A549 (cell line): Measurements from ENCODE around the gene ALDH16A1. TPM values are rescaled to one million over a fixed set of nuclear protein-coding genes. Genes with fewer than 3 reads are reported as not detected.
A peak's percentile ranks its signal among the peaks of the same experiment; 100 is the strongest.

Experiments
- ATAC-seq, 2 experiments: fragments of 200-7000 bp in 1 of 2; fragments of >200 bp in 1 of 2; cut with Nextera tagmentation in 1 of 2; cut with Tn5 transposase in 1 of 2; 3 replicates each; pipeline versions ENCODE4 v1.8.0 to v1.9.1; 2018 to 2020; ENCODE audit warnings: mild to moderate bottlenecking in 1 of 2, moderate library complexity in 1 of 2
- CTCF ChIA-PET: fragments of 300-600 bp; sonication (Branson Sonifier 250); formaldehyde crosslinking; extraction: SDS; loops from one replicate; lab custom pipeline; 2021; ENCODE audit warnings: antibody characterized with exemption, inconsistent platforms; lab: Yijun Ruan, JAX
- POLR2A ChIA-PET: fragments of 350-600 bp; formaldehyde crosslinking; extraction: SDS; loops from one replicate; lab custom pipeline; 2021; ENCODE audit warnings: antibody characterized with exemption, inconsistent platforms; lab: Yijun Ruan, JAX
- DNase-seq, 2 experiments: peaks; one replicate each; pipeline versions ENCODE4 v3.0.0 to v3.0.0-alpha.2; 2011 to 2016; ENCODE audit warnings: low read depth in 1 of 2, low spot score in 1 of 2
- FAIRE-seq: peaks from 2 replicates; lab custom pipeline; 2011; peaks lifted over from hg19 to GRCh38; lab: Jason Lieb, UNC
- H3K27ac ChIP-seq, 2 experiments: fragments of >200 bp; sonication (Bioruptor Twin); formaldehyde crosslinking; 3 replicates each; pipeline ENCODE4 v1.5.1; 2016 to 2017
- H3K4me1 ChIP-seq: fragments of >200 bp; sonication (Bioruptor Twin); formaldehyde crosslinking; 3 replicates; pipeline ENCODE4 v1.6.1; 2016
- H3K4me2 ChIP-seq: fragments of >200 bp; sonication (Bioruptor Twin); formaldehyde crosslinking; 3 replicates; pipeline ENCODE4 v1.6.1; 2016
- H3K4me3 ChIP-seq: fragments of >200 bp; sonication (Bioruptor Twin); formaldehyde crosslinking; 3 replicates; pipeline ENCODE4 v1.5.1; 2016
- H3K9me3 ChIP-seq: fragments of >200 bp; sonication (Bioruptor Twin); formaldehyde crosslinking; 3 replicates; pipeline ENCODE4 v1.6.1; 2016
- ATOH8 ChIP-seq: fragments of 250-450 bp; sonication (Bioruptor Pico); IDR thresholded peaks from 2 replicates; pipeline ENCODE4 v1.5.0; 2020; ENCODE audit warnings: low read depth, mild to moderate bottlenecking, moderate library complexity
- CBX2 ChIP-seq: fragments of 200-600 bp; sonication (generic); IDR thresholded peaks from 2 replicates; pipeline ENCODE4 v1.6.1; 2016; ENCODE audit warnings: low read depth, mild to moderate bottlenecking, borderline replicate concordance
- CHD4 ChIP-seq: fragments of 200-600 bp; sonication (generic); IDR thresholded peaks from 2 replicates; pipeline ENCODE4 v1.6.1; 2016; ENCODE audit warnings: antibody characterized with exemption, mild to moderate bottlenecking, borderline replicate concordance
- CTCF ChIP-seq: fragments of >200 bp; sonication (Bioruptor Twin); formaldehyde crosslinking; IDR thresholded peaks from 3 replicates; pipeline ENCODE4 v1.5.1; 2016
- E2F6 ChIP-seq: IDR thresholded peaks from 2 replicates; pipeline ENCODE4 v1.6.1; 2012; ENCODE audit warnings: low read depth, borderline replicate concordance
- EP300 ChIP-seq, 2 experiments: fragments of >200 bp; sonication (Bioruptor Twin); formaldehyde crosslinking; IDR thresholded peaks; 2 replicates in 1 of 2; 3 replicates in 1 of 2; pipeline ENCODE4 v1.6.1; 2016 to 2017
- KDM1A ChIP-seq: fragments of 200-600 bp; sonication (generic); IDR thresholded peaks from 2 replicates; pipeline ENCODE4 v1.6.1; 2016; ENCODE audit warnings: low read depth, mild to moderate bottlenecking
- RAD21 ChIP-seq, 2 experiments: fragments of >200 bp in 1 of 2; sonication (Bioruptor Twin) in 1 of 2; formaldehyde crosslinking in 1 of 2; IDR thresholded peaks in 1 of 2; conservative IDR thresholded peaks in 1 of 2; 2 replicates in 1 of 2; 3 replicates in 1 of 2; pipeline ENCODE4 v1.6.1; 2012 to 2018; ENCODE audit warnings: inconsistent platforms in 1 of 2
- SREBF2 ChIP-seq: fragments of 450-650 bp; IDR thresholded peaks from 2 replicates; pipeline ENCODE4 v1.6.1; 2014; ENCODE audit warnings: mild to moderate bottlenecking, moderate library complexity
- ZFP36 ChIP-seq: fragments of 450-650 bp; IDR thresholded peaks from 2 replicates; pipeline ENCODE4 v1.6.1; 2014; ENCODE audit warnings: borderline replicate concordance; ENCODE audit not compliant: partially characterized antibody
- ZNF302 ChIP-seq: fragments of 250-450 bp; sonication (Bioruptor Pico); IDR thresholded peaks from 2 replicates; pipeline ENCODE4 v1.9.0; 2021; ENCODE audit warnings: inconsistent platforms, mild to moderate bottlenecking, moderate library complexity
- ZSCAN20 ChIP-seq: fragments of 250-450 bp; sonication (Bioruptor Pico); IDR thresholded peaks from 2 replicates; pipeline ENCODE4 v1.8.0; 2022; ENCODE audit warnings: mild to moderate bottlenecking, moderate library complexity
- WGBS: methylation state at CpG from one replicate; pipeline ENCODE4 v1.1.6; 2017; ENCODE audit errors: missing lambda C conversion rate; 5-methylcytosine and 5-hydroxymethylcytosine counted together
- polyA plus RNA-seq, 4 experiments: library from polyadenylated mRNA; depleted of rRNA in 3 of 4; stranded (reverse); fragments of >200 nt; fragmentation: RNase III in 1 of 4; extraction: RNeasy Plus Mini Kit Qiagen cat#74134 plus additional on column Dnase treatment in 1 of 4; gene quantifications; 2 replicates in 3 of 4; 3 replicates in 1 of 4; pipeline ENCODE4 v1.2.3, GENCODE V29; 2011 to 2017
- TF ChIP-seq, protein P1 (sequence below): fragments of >200 bp; sonication (Bioruptor Twin); formaldehyde crosslinking; IDR thresholded peaks from 3 replicates; pipeline ENCODE4 v1.6.1; 2016
- TF ChIP-seq, protein P2 (sequence below): fragments of 450-650 bp; IDR thresholded peaks from 2 replicates; pipeline ENCODE4 v1.6.1; 2014; ENCODE audit warnings: antibody characterized with exemption

The ALDH16A1 gene
- polyA plus RNA-seq, 2 of the 4 experiments (the other 2 are of a cell fraction) = 10.2 to 23.0 TPM

GRCh38 chr19:49465371-49465770, 12.3 kb downstream of the ALDH16A1 start:
- H3K9me3 ChIP-seq = no peaks in the 10 kb centered on the region
- no peak overlapping the region for H3K4me3 ChIP-seq
- POLR2A ChIA-PET = interaction anchor here (1.6 kb wide), 1 partner anchor 12 kb away, joined by 4 read pairs; the partner anchor contains the start of gene ALDH16A1
- TF ChIP-seq ZFP36 (no peak), SREBF2 (no peak), ZNF302 (CRISPR knock-in tag) (no peak)
- CTCF ChIA-PET = interaction anchor here (0.8 to 2.5 kb wide), 9 partner anchors 8 to 239 kb away, joined by 3 to 14 read pairs (median 5); partner anchors contain the start of genes ALDH16A1 and FLT3LG
- FAIRE-seq (no peak), DNase-seq (no peak), ATAC-seq (no peak)
- WGBS = 98% methylated on average over 3 of the region's 3 CpGs
- H3K4me1 ChIP-seq = peaks cover 3% of the 10 kb centered on the region; the same call in 1 of the 3 replicates
- H3K27ac ChIP-seq = no peak overlapping the region
- no peak overlapping the region for H3K4me2 ChIP-seq

DNA sequence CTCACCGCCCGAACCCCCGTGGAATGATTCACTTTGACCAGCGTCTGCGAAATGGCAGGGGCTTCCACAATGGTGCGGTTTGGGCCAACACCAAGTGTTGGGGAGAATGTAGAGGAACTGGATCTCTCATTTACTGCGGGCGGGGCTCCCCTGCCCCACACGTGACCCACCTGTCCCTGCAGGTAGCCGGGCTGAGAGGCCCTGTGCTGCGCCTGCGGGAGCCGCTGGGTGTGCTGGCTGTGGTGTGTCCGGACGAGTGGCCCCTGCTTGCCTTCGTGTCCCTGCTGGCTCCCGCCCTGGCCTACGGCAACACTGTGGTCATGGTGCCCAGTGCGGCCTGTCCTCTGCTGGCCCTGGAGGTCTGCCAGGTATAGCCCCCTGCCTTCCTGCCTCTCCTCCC, 15.2 kb downstream of the ALDH16A1 start:
- H3K4me3 ChIP-seq = no peak overlapping the region
- 94% methylated on average over 19 of the region's 19 CpGs for WGBS
- no peak for FAIRE-seq

GRCh38 chr19:49468746-49469447, 15.9 kb downstream of the ALDH16A1 start:
- Histone ChIP-seq H3K9me3 (no peaks in the 10 kb centered on the region), H3K4me2 (no peak overlapping the region), H3K4me3 (no peak overlapping the region), H3K27ac (no peak overlapping the region), H3K4me1 (peaks cover 7% of the 10 kb centered on the region; the same call in 2 of the 3 replicates)
- peak in 1 of 2 experiments; percentile 82 for DNase-seq
- 83% methylated on average over 15 of the region's 15 CpGs for WGBS
- peak; percentile 30 to 61; a peak in 4 of 6 replicates for ATAC-seq
- CTCF ChIA-PET = interaction anchor here (0.7 to 5.5 kb wide), 6 partner anchors 10 to 102 kb away, joined by 3 to 87 read pairs (median 4); partner anchors contain the start of genes ALDH16A1 and PIH1D1
- POLR2A ChIA-PET = interaction anchor here (3.5 kb wide), 1 partner anchor 15 kb away, joined by 11 read pairs; the partner anchor contains the start of gene ALDH16A1
- FAIRE-seq = no peak
- TF ChIP-seq, protein P1, sequence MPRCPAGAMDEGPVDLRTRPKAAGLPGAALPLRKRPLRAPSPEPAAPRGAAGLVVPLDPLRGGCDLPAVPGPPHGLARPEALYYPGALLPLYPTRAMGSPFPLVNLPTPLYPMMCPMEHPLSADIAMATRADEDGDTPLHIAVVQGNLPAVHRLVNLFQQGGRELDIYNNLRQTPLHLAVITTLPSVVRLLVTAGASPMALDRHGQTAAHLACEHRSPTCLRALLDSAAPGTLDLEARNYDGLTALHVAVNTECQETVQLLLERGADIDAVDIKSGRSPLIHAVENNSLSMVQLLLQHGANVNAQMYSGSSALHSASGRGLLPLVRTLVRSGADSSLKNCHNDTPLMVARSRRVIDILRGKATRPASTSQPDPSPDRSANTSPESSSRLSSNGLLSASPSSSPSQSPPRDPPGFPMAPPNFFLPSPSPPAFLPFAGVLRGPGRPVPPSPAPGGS = no peak
- TF ChIP-seq EP300 (IDR thresholded peaks at IDR 0.05) = no peak
- TF ChIP-seq, protein P2, sequence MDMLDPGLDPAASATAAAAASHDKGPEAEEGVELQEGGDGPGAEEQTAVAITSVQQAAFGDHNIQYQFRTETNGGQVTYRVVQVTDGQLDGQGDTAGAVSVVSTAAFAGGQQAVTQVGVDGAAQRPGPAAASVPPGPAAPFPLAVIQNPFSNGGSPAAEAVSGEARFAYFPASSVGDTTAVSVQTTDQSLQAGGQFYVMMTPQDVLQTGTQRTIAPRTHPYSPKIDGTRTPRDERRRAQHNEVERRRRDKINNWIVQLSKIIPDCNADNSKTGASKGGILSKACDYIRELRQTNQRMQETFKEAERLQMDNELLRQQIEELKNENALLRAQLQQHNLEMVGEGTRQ = no peak

More for the DNA sequence above, 15.2 kb downstream of the ALDH16A1 start:
- Histone ChIP-seq H3K4me2 (no peak overlapping the region), H3K9me3 (no peaks in the 10 kb centered on the region), H3K4me1 (peaks cover 3% of the 10 kb centered on the region; the same call in 1 of the 3 replicates), H3K27ac (no peak overlapping the region)
- DNase-seq (no peak), ATAC-seq (no peak)
- no peak for TF ChIP-seq E2F6
- no peak for TF ChIP-seq ATOH8 (CRISPR knock-in tag)
- no peak for TF ChIP-seq ZSCAN20 (CRISPR knock-in tag)
- ChIA-PET POLR2A (interaction anchor here (3.5 kb wide), 1 partner anchor 15 kb away, joined by 11 read pairs; the partner anchor contains the start of gene ALDH16A1), CTCF (interaction anchor here (1.4 to 1.5 kb wide), 2 partner anchors 79 to 80 kb away, joined by 3 to 6 read pairs; no protein-coding TSS in a partner anchor)

DNA sequence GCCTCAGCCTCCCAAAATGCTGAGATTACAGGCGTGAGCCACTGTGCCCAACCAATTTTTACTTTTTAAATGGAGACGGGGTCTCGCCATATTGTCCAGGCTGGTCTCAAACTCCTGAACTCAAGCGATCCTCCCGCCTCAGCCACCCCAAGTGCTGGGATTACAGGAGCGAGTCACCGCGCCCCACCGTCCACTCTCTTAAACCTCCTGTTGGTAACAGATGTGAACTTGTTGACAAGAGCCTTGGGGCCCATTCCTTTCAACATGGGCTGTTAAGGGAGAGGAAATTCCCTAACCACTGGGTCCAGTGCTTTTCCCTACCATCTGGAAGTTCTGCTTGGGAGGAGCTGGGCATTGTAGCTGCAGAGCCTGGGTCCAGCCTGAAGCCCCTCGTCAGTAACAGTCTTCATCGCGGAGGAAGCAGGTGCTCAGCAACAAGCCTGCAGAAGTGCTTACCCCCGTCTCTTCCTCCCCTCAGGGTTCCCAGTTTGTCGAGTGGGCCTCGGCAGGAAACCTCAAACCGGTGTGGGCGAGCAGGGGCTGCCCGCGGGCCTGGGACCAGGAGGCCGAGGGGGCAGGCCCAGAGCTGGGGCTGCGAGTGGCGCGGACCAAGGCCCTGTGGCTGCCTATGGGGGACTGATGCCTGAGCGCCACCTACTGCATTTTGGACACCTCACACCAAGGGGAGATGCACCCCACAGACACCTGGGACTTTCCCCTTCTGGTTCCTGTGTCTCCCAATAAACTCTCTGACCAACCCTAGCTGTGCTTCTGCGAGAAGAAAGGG, 17.0 kb downstream of the ALDH16A1 start:
- CTCF ChIA-PET = interaction anchor here (0.5 to 5.5 kb wide), 14 partner anchors 9 to 1194 kb away, joined by 3 to 87 read pairs (median 3); partner anchors contain the start of genes ALDH16A1 and PIH1D1
- peak in 1 of 2 experiments; percentile 49 for DNase-seq
- POLR2A ChIA-PET = interaction anchor here (0.7 to 3.5 kb wide), 3 partner anchors 9 to 18 kb away, joined by 4 to 11 read pairs (median 5); partner anchors contain the start of genes ALDH16A1 and RPL13A
- no peak overlapping the region for H3K27ac ChIP-seq
- TF ChIP-seq RAD21 (conservative IDR thresholded peaks at IDR 0.05 in 1 of 2, IDR thresholded peaks at IDR 0.05 in 1 of 2) (peak in 1 of 2 experiments; percentile 51; a peak in 2 of 5 replicates), CBX2 (no peak), CTCF (peak; percentile 37), KDM1A (0 out of 2 replicates have a peak, but pooled peaks have one; percentile 17), CHD4 (no peak)
- TF ChIP-seq, all 56 proteins: peak for 3
- no peaks in the 10 kb centered on the region for H3K9me3 ChIP-seq
- ATAC-seq (peak; percentile 20 to 26; a peak in 1 of 6 replicates), FAIRE-seq (no peak)
- H3K4me3 ChIP-seq = no peak overlapping the region
- peaks cover 10% of the 10 kb centered on the region for H3K4me1 ChIP-seq
- H3K4me2 ChIP-seq = no peak overlapping the region
- WGBS = 92% methylated on average over 25 of the region's 25 CpGs
